ENCODE data around the gene SYT14.

DNA sequence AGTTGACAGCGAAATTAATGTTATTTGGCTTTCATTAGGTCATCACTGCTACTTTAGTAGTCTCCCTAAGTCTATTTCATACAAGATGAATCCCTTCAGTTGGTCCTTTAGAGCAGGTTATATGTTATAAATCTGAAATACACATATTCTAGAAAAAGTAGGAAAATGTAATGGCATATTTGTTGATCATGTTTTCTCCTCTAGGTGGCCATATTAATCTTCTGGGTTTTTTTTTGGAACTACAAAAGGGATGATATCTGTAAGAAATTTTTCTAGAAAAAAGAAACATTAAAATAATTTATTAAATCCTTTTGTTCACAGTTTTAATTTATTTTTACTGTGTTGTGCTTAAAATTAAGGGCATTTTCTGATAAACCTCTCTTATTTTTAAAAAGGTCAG, 87.9 kb downstream of the SYT14 start:
- TF ChIP-seq, protein P1, sequence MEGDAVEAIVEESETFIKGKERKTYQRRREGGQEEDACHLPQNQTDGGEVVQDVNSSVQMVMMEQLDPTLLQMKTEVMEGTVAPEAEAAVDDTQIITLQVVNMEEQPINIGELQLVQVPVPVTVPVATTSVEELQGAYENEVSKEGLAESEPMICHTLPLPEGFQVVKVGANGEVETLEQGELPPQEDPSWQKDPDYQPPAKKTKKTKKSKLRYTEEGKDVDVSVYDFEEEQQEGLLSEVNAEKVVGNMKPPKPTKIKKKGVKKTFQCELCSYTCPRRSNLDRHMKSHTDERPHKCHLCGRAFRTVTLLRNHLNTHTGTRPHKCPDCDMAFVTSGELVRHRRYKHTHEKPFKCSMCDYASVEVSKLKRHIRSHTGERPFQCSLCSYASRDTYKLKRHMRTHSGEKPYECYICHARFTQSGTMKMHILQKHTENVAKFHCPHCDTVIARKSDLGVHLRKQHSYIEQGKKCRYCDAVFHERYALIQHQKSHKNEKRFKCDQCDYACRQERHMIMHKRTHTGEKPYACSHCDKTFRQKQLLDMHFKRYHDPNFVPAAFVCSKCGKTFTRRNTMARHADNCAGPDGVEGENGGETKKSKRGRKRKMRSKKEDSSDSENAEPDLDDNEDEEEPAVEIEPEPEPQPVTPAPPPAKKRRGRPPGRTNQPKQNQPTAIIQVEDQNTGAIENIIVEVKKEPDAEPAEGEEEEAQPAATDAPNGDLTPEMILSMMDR (IDR thresholded peaks at IDR 0.05; ENCODE audit: poor library complexity, severe bottlenecking), result peak; percentile 46
- TF ChIP-seq EZH2 (IDR thresholded peaks at IDR 0.05; ENCODE audit: borderline replicate concordance, insufficient read depth, low read length, poor library complexity, severe bottlenecking) (no peak), POLR2AphosphoS5 (IDR thresholded peaks at IDR 0.05) (no peak)

All from neural cell (in vitro differentiated cells).